ENCODE results near the gene POLK.

- TF ChIP-seq, protein P1, sequence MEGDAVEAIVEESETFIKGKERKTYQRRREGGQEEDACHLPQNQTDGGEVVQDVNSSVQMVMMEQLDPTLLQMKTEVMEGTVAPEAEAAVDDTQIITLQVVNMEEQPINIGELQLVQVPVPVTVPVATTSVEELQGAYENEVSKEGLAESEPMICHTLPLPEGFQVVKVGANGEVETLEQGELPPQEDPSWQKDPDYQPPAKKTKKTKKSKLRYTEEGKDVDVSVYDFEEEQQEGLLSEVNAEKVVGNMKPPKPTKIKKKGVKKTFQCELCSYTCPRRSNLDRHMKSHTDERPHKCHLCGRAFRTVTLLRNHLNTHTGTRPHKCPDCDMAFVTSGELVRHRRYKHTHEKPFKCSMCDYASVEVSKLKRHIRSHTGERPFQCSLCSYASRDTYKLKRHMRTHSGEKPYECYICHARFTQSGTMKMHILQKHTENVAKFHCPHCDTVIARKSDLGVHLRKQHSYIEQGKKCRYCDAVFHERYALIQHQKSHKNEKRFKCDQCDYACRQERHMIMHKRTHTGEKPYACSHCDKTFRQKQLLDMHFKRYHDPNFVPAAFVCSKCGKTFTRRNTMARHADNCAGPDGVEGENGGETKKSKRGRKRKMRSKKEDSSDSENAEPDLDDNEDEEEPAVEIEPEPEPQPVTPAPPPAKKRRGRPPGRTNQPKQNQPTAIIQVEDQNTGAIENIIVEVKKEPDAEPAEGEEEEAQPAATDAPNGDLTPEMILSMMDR (conservative IDR thresholded peaks at IDR 0.05; ENCODE audit: low read length) = no peak
- no peak for TF ChIP-seq EZH2phosphoT487 (IDR thresholded peaks at IDR 0.05; ENCODE audit: borderline replicate concordance)
Measured at GRCh38 chr5:75472973-75473372, 38.7 kb upstream of the POLK start.
